ENCODE measurements around the gene SNUPN. TPM values are rescaled to one million over a fixed set of nuclear protein-coding genes. Genes with fewer than 3 reads are reported as not detected.
"Not testable (repeated sequence)": the region's sequence is repeated elsewhere in the genome, so short reads cannot be mapped to it uniquely, and the experiment has no call there.

Gene SNUPN
- total and polyA plus RNA-seq, 4 donors, result 19.1 to 24.6 (median 21.1) TPM

GRCh38 chr15:75570126-75570845 is 55.2 kb downstream of the SNUPN start:
- Histone ChIP-seq H3K9ac (ENCODE audit: insufficient read depth in 1 of 2, low read length in 2 of 2) (no peak overlapping the region), H3K9me3 (ENCODE audit: control insufficient read depth in 4 of 4, insufficient read depth in 3 of 4, low read length in 3 of 4) (no peaks in the 10 kb centered on the region), H3K4me1 (ENCODE audit: control insufficient read depth in 5 of 5, insufficient read depth in 5 of 5, low read length in 5 of 5) (peaks cover 0 to 2% (median 0%) of the 10 kb centered on the region in 5 donors), H3K36me3 (ENCODE audit: control insufficient read depth in 4 of 4, insufficient read depth in 4 of 4, low read length in 4 of 4) (no peaks in the 10 kb centered on the region), H3K27ac (ENCODE audit: low read depth in 1 of 2, low read length in 1 of 2) (no peak overlapping the region), H3K27me3 (ENCODE audit: control insufficient read depth in 3 of 3, insufficient read depth in 3 of 3, low read length in 2 of 3) (no peaks in the 10 kb centered on the region), H3K4me3 (no peak overlapping the region)
- DNase-seq (no peak), ATAC-seq (ENCODE audit: insufficient read depth, low FRiP score) (no peak)
- no peak for TF ChIP-seq CTCF (IDR thresholded peaks at IDR 0.05; ENCODE audit: control extremely low read depth, extremely low read depth)
- WGBS, 2 donors, result 61 to 69% methylated on average over 8 of the region's 8 CpGs

- Histone ChIP-seq H3K9me3 (ENCODE audit: control insufficient read depth in 4 of 4, insufficient read depth in 3 of 4, low read length in 3 of 4) (no peaks in the 10 kb centered on the region), H3K9ac (ENCODE audit: insufficient read depth in 1 of 2, low read length in 2 of 2) (no peak overlapping the region), H3K36me3 (ENCODE audit: control insufficient read depth in 4 of 4, insufficient read depth in 4 of 4, low read length in 4 of 4) (no peaks in the 10 kb centered on the region), H3K4me1 (ENCODE audit: control insufficient read depth in 5 of 5, insufficient read depth in 5 of 5, low read length in 5 of 5) (no peaks in the 10 kb centered on the region), H3K4me3 (no peak overlapping the region), H3K27me3 (ENCODE audit: control insufficient read depth in 3 of 3, insufficient read depth in 3 of 3, low read length in 2 of 3) (no peaks in the 10 kb centered on the region), H3K27ac (ENCODE audit: low read depth in 1 of 2, low read length in 1 of 2) (no peak overlapping the region)
- ATAC-seq (ENCODE audit: insufficient read depth, low FRiP score) (no peak), DNase-seq (no peak)
- no peak for TF ChIP-seq CTCF (IDR thresholded peaks at IDR 0.05; ENCODE audit: control extremely low read depth, extremely low read depth)
- 97 to 98% methylated on average over 3 of the region's 3 CpGs for WGBS, 2 donors
These were observed 60.2 kb downstream of the SNUPN start for GRCh38 chr15:75565062-75565970.

- Histone ChIP-seq H3K27ac (ENCODE audit: low read depth in 1 of 2, low read length in 1 of 2) (no peak overlapping the region), H3K4me3 (no peak overlapping the region), H3K36me3 (ENCODE audit: control insufficient read depth in 4 of 4, insufficient read depth in 4 of 4, low read length in 4 of 4) (no peaks in the 10 kb centered on the region), H3K9me3 (ENCODE audit: control insufficient read depth in 4 of 4, insufficient read depth in 3 of 4, low read length in 3 of 4) (no peaks in the 10 kb centered on the region), H3K9ac (ENCODE audit: insufficient read depth in 1 of 2, low read length in 2 of 2) (no peak overlapping the region), H3K27me3 (ENCODE audit: control insufficient read depth in 3 of 3, insufficient read depth in 3 of 3, low read length in 2 of 3) (no peaks in the 10 kb centered on the region), H3K4me1 (ENCODE audit: control insufficient read depth in 5 of 5, insufficient read depth in 5 of 5, low read length in 5 of 5) (peaks cover 0 to 1% (median 0%) of the 10 kb centered on the region in 5 donors)
- ATAC-seq (ENCODE audit: insufficient read depth, low FRiP score) (no peak), DNase-seq (no peak)
- no peak for TF ChIP-seq CTCF (IDR thresholded peaks at IDR 0.05; ENCODE audit: control extremely low read depth, extremely low read depth)
- 98% methylated on average over 5 of the region's 5 CpGs for WGBS, 2 donors
These were observed 63.6 kb downstream of the SNUPN start for GRCh38 chr15:75561888-75562287.

GRCh38 chr15:75559360-75559759 is 66.2 kb downstream of the SNUPN start:
- WGBS, 2 donors, result 70 to 87% methylated on average over 5 to 6 of the region's 6 CpGs
- not testable (repeated sequence) for H3K27ac ChIP-seq (ENCODE audit: low read depth in 1 of 2, low read length in 1 of 2); H3K27me3 ChIP-seq (ENCODE audit: control insufficient read depth in 3 of 3, insufficient read depth in 3 of 3, low read length in 2 of 3); H3K9ac ChIP-seq (ENCODE audit: insufficient read depth in 1 of 2, low read length in 2 of 2); H3K4me3 ChIP-seq; ATAC-seq (ENCODE audit: insufficient read depth, low FRiP score); H3K4me1 ChIP-seq (ENCODE audit: control insufficient read depth in 5 of 5, insufficient read depth in 5 of 5, low read length in 5 of 5); H3K36me3 ChIP-seq (ENCODE audit: control insufficient read depth in 4 of 4, insufficient read depth in 4 of 4, low read length in 4 of 4); H3K9me3 ChIP-seq (ENCODE audit: control insufficient read depth in 4 of 4, insufficient read depth in 3 of 4, low read length in 3 of 4); DNase-seq

GRCh38 chr15:75558955-75559354 is 66.6 kb downstream of the SNUPN start:
- DNase-seq; H3K27me3 ChIP-seq (ENCODE audit: control insufficient read depth in 3 of 3, insufficient read depth in 3 of 3, low read length in 2 of 3); H3K9ac ChIP-seq (ENCODE audit: insufficient read depth in 1 of 2, low read length in 2 of 2); H3K4me3 ChIP-seq; ATAC-seq (ENCODE audit: insufficient read depth, low FRiP score); H3K9me3 ChIP-seq (ENCODE audit: control insufficient read depth in 4 of 4, insufficient read depth in 3 of 4, low read length in 3 of 4); H3K4me1 ChIP-seq (ENCODE audit: control insufficient read depth in 5 of 5, insufficient read depth in 5 of 5, low read length in 5 of 5); H3K27ac ChIP-seq (ENCODE audit: low read depth in 1 of 2, low read length in 1 of 2); H3K36me3 ChIP-seq (ENCODE audit: control insufficient read depth in 4 of 4, insufficient read depth in 4 of 4, low read length in 4 of 4): not testable (repeated sequence)
- 94 to 99% methylated on average over 19 to 27 of the region's 28 CpGs for WGBS, 2 donors
